Mammary epithelial cell (primary cell): ENCODE measurements around the gene ZNF556.
A peak's percentile ranks its signal among the peaks of the same experiment; 100 is the strongest.
"Not testable (repeated sequence)": the region's sequence is repeated elsewhere in the genome, so short reads cannot be mapped to it uniquely, and the experiment has no call there.

Experiments used
- EZH2 ChIP-seq: IDR thresholded peaks from 2 replicates; pipeline ENCODE4 v1.6.1; 2012; ENCODE audit warnings: low read length, inconsistent platforms, borderline replicate concordance
- TF ChIP-seq, protein P1 (sequence below), 2 donors: IDR thresholded peaks in 1 of 2; conservative IDR thresholded peaks in 1 of 2; 2 replicates each; pipeline ENCODE4 v1.5.1; 2011 to 2012; ENCODE audit warnings: inconsistent platforms in 2 of 2, low read length in 2 of 2, mild to moderate bottlenecking in 2 of 2, control low read depth in 1 of 2, low read depth in 1 of 2; ENCODE audit not compliant: insufficient read depth in 1 of 2; ENCODE audit errors: extremely low read depth in 1 of 2

DNA sequence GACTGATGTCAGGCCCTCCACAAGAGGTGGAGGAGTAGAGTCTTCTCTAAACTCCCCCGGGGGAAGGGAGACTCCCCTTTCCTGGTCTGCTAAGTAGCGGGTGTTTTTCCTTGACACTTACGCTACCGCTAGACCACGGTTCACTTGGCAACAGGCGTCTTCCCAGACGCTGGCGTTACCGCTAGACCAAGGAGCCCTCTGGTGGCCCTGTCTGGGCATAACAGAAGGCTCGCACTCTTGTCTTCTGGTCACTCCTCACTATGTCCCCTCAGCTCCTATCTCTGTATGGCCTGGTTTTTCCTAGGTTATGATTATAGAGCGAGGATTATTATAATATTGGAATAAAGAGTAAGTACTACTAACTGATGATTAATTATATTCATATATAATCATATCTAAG lies 5.0 kb downstream of the ZNF556 start:
- TF ChIP-seq, protein P1, sequence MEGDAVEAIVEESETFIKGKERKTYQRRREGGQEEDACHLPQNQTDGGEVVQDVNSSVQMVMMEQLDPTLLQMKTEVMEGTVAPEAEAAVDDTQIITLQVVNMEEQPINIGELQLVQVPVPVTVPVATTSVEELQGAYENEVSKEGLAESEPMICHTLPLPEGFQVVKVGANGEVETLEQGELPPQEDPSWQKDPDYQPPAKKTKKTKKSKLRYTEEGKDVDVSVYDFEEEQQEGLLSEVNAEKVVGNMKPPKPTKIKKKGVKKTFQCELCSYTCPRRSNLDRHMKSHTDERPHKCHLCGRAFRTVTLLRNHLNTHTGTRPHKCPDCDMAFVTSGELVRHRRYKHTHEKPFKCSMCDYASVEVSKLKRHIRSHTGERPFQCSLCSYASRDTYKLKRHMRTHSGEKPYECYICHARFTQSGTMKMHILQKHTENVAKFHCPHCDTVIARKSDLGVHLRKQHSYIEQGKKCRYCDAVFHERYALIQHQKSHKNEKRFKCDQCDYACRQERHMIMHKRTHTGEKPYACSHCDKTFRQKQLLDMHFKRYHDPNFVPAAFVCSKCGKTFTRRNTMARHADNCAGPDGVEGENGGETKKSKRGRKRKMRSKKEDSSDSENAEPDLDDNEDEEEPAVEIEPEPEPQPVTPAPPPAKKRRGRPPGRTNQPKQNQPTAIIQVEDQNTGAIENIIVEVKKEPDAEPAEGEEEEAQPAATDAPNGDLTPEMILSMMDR (conservative IDR thresholded peaks at IDR 0.05 in 1 of 2, IDR thresholded peaks at IDR 0.05 in 1 of 2; ENCODE audit: extremely low read depth in 1 of 2, insufficient read depth in 1 of 2, low read depth in 1 of 2, low read length in 2 of 2): peak in 1 of 2 donors; percentile 20
- TF ChIP-seq EZH2: not testable (repeated sequence)
